ENCODE measurements around the gene ABCA5.
A peak's percentile ranks its signal among the peaks of the same experiment; 100 is the strongest.

The ABCA5 gene

GRCh38 chr17:69326377-69327059, 415 bp downstream of the ABCA5 start:
- H3K9ac ChIP-seq = peak overlapping the region; percentile 56; the same call in 1 of the 2 replicates
- peak overlapping the region; percentile 93 for H3K4me2 ChIP-seq
- H3K4me1 ChIP-seq (ENCODE audit: low read depth, poor library complexity, severe bottlenecking) = peaks cover 11% of the 10 kb centered on the region
- no peaks in the 10 kb centered on the region for H4K20me1 ChIP-seq (ENCODE audit: insufficient read depth)
- no peak for TF ChIP-seq CTCF (conservative IDR thresholded peaks at IDR 0.05; ENCODE audit: low read depth, low read length)
- H3K27me3 ChIP-seq (ENCODE audit: insufficient read depth, low read depth) = no peaks in the 10 kb centered on the region; the same call in 1 of the 2 replicates
- no peaks in the 10 kb centered on the region for H3K79me2 ChIP-seq (ENCODE audit: insufficient read depth, low read depth)
- H3K27ac ChIP-seq = no peak overlapping the region
- no peak overlapping the region for H3K4me3 ChIP-seq (IDR thresholded peaks at IDR 0.05; ENCODE audit: insufficient read depth, low read depth, low read length)
- H3K36me3 ChIP-seq (ENCODE audit: insufficient read depth) = no peaks in the 10 kb centered on the region
- H2AFZ ChIP-seq (ENCODE audit: low read depth) = peak overlapping the region; percentile 99

- no peaks in the 10 kb centered on the region for H3K79me2 ChIP-seq (ENCODE audit: insufficient read depth, low read depth)
- H2AFZ ChIP-seq (ENCODE audit: low read depth) = peak overlapping the region; percentile 99
- no peaks in the 10 kb centered on the region for H3K36me3 ChIP-seq (ENCODE audit: insufficient read depth)
- peak overlapping the region; percentile 93 for H3K4me2 ChIP-seq
- H3K27me3 ChIP-seq (ENCODE audit: insufficient read depth, low read depth) = no peaks in the 10 kb centered on the region; the same call in 1 of the 2 replicates
- peaks cover 11% of the 10 kb centered on the region for H3K4me1 ChIP-seq (ENCODE audit: low read depth, poor library complexity, severe bottlenecking)
- H3K9ac ChIP-seq = peak overlapping the region; percentile 56; the same call in 1 of the 2 replicates
- H4K20me1 ChIP-seq (ENCODE audit: insufficient read depth) = no peaks in the 10 kb centered on the region
- H3K27ac ChIP-seq = no peak overlapping the region
- H3K4me3 ChIP-seq (IDR thresholded peaks at IDR 0.05; ENCODE audit: insufficient read depth, low read depth, low read length) = no peak overlapping the region
- TF ChIP-seq CTCF (conservative IDR thresholded peaks at IDR 0.05; ENCODE audit: low read depth, low read length) = no peak
Observed at GRCh38 chr17:69325518-69326376, 1.2 kb downstream of the ABCA5 start.

GRCh38 chr17:69323806-69324205, 3.1 kb downstream of the ABCA5 start:
- H3K4me2 ChIP-seq = no peak overlapping the region
- TF ChIP-seq CTCF (conservative IDR thresholded peaks at IDR 0.05; ENCODE audit: low read depth, low read length) = no peak
- H3K27ac ChIP-seq = no peak overlapping the region
- no peaks in the 10 kb centered on the region for H3K36me3 ChIP-seq (ENCODE audit: insufficient read depth)
- no peak overlapping the region for H3K9ac ChIP-seq
- no peak overlapping the region for H2AFZ ChIP-seq (ENCODE audit: low read depth)
- H4K20me1 ChIP-seq (ENCODE audit: insufficient read depth) = no peaks in the 10 kb centered on the region
- peaks cover 11% of the 10 kb centered on the region for H3K4me1 ChIP-seq (ENCODE audit: low read depth, poor library complexity, severe bottlenecking)
- no peaks in the 10 kb centered on the region for H3K79me2 ChIP-seq (ENCODE audit: insufficient read depth, low read depth)
- no peak overlapping the region for H3K4me3 ChIP-seq (IDR thresholded peaks at IDR 0.05; ENCODE audit: insufficient read depth, low read depth, low read length)
- H3K27me3 ChIP-seq (ENCODE audit: insufficient read depth, low read depth) = no peaks in the 10 kb centered on the region; the same call in 1 of the 2 replicates

GRCh38 chr17:69320908-69321238, 6.1 kb downstream of the ABCA5 start:
- no peak overlapping the region for H2AFZ ChIP-seq (ENCODE audit: low read depth)
- H4K20me1 ChIP-seq (ENCODE audit: insufficient read depth) = no peaks in the 10 kb centered on the region
- H3K27me3 ChIP-seq (ENCODE audit: insufficient read depth, low read depth) = no peaks in the 10 kb centered on the region
- H3K4me2 ChIP-seq = no peak overlapping the region
- no peaks in the 10 kb centered on the region for H3K36me3 ChIP-seq (ENCODE audit: insufficient read depth)
- no peak for TF ChIP-seq CTCF (conservative IDR thresholded peaks at IDR 0.05; ENCODE audit: low read depth, low read length)
- peaks cover 2% of the 10 kb centered on the region for H3K4me1 ChIP-seq (ENCODE audit: low read depth, poor library complexity, severe bottlenecking)
- no peak overlapping the region for H3K9ac ChIP-seq
- no peak overlapping the region for H3K4me3 ChIP-seq (IDR thresholded peaks at IDR 0.05; ENCODE audit: insufficient read depth, low read depth, low read length)
- H3K27ac ChIP-seq = no peak overlapping the region
- H3K79me2 ChIP-seq (ENCODE audit: insufficient read depth, low read depth) = no peaks in the 10 kb centered on the region

Measured in KMS-11 (cell line).